Amygdala (tissue), 56 donors: ENCODE data around the gene LY86.
A peak's percentile ranks its signal among the peaks of the same experiment; 100 is the strongest.

Experiments
- DNase-seq, 56 donors: peaks; one replicate each; lab custom pipeline; 2025; lab: John Stamatoyannopoulos, UW

The LY86 gene

DNA sequence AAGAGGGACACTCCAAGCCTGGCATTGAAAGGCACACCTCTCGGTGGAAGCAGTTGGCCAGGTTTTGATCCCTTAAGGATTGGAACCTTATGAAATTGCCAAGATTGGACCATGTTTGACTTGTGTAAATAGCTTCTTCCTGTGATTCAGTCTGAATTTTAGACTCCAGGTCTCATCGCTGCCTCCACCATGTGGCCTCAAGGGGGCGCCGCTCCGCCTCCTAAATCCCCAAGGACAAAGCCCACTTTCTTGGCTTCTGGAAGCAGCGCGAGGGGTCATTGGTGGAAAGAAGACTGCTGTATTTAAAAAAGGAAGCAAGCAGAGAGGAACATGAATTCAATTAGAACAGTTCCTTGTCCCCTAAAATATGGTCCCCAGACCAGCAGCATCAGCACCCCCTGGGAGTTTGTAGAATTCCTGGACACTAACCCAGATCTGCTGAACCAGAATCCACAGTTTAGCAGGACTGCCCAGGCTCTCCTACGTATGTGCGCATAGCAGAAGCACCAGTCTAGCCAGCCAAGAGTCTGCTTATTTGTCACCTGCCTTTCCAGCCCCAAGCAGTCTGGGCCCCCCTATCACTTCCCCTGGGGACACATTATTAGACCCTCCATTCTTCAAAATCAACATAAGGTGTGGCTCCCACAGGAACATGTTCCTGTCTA lies 108.5 kb downstream of the LY86 start:
- peak in 28 of 56 donors; percentile 6 to 69 (median 32) for DNase-seq

DNA sequence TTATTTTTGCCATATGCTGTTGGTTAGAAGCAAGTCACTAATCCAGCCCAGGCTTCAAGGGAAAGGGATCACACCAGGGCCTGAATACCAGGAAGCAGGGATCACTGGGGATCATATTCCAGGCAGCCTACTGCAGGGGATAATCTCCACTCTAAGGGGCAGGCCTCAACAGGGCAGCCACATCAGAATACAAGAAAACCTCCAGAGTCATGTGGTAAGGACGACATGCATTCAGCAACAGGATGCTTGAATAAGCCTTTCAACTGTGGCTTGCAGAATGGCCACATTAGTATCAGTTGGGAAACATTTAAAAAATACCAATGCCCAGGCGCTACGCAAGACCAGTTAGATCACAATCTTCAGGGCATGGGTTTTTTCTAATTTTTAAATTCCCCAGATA lies 109.1 kb downstream of the LY86 start:
- DNase-seq = no peak

- peak in 34 of 56 donors; percentile 5 to 86 (median 38) for DNase-seq
Measured at GRCh38 chr6:6699741-6700367, 111.3 kb downstream of the LY86 start.

DNA sequence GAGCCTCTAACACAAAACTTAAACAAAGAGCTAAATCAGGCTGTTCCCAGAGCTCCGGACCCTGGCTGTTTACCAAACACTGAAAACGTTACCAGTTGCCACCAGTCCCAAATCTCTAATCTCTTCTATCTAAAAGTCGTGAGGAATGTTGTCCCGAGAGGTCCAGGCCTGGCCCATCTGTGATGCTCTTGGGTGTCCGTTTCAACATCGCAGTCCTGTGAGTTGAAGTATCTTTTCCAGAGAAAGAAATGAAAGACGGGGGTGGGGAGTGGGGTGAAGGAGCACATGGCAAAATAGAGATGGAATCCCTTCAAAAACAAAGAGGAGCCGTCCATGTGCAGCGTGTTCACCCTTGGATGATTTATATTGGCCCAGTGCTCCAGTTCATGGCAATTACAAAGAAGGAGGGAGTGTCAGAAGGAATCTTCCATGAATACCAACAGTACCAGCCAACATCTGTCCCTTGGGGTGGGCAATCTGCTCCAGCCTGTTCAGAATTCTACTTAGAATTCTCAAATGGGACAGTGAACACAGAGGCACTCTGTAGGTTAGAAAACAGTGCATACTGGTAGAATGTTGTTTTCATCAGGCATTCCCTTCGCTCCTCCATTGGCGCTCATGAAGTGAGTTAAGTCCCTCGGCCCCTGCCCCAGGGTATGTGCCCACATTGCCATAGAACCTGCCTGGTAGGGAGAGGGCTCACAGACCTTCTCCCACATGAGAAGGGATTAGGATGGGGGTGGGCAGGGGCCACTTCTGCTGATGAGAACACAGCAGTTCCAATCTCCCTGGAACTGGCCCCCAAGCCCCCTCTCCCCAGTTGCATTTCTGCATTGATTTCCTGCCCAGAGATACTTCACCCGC lies 112.1 kb downstream of the LY86 start:
- DNase-seq = no peak

GRCh38 chr6:6701864-6702263 lies 113.3 kb downstream of the LY86 start:
- DNase-seq = no peak

DNA sequence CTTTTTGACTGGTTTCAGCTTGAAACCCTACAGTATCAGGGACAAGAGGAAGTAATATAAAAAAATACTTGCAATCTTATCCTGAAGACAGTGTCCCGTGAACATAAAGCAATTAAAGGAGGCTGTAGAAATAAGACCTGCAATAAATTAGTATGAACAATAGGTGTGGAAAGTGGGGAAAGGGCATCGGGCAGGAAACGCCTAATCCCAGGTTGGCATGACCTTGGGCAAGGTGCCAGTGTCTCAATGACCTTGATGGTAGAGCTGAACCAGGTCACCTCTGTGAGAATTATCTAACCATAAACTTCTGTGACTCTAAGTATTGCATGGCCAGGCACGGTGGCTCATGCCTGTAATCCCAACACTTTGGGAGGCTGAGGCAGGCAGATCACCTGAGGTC lies 115.2 kb downstream of the LY86 start:
- no peak for DNase-seq
